A549 (cell line): ENCODE data around the gene MSANTD1. TPM values are rescaled to one million over a fixed set of nuclear protein-coding genes. Genes with fewer than 3 reads are reported as not detected.

Source experiments
- ATAC-seq, 2 experiments: fragments of 200-7000 bp in 1 of 2; fragments of >200 bp in 1 of 2; cut with Nextera tagmentation in 1 of 2; cut with Tn5 transposase in 1 of 2; 3 replicates each; pipeline versions ENCODE4 v1.8.0 to v1.9.1; 2018 to 2020; ENCODE audit warnings: mild to moderate bottlenecking in 1 of 2, moderate library complexity in 1 of 2
- CTCF ChIA-PET: fragments of 300-600 bp; sonication (Branson Sonifier 250); formaldehyde crosslinking; extraction: SDS; loops from one replicate; lab custom pipeline; 2021; ENCODE audit warnings: antibody characterized with exemption, inconsistent platforms; lab: Yijun Ruan, JAX
- POLR2A ChIA-PET: fragments of 350-600 bp; formaldehyde crosslinking; extraction: SDS; loops from one replicate; lab custom pipeline; 2021; ENCODE audit warnings: antibody characterized with exemption, inconsistent platforms; lab: Yijun Ruan, JAX
- DNase-seq, 2 experiments: peaks; one replicate each; pipeline versions ENCODE4 v3.0.0 to v3.0.0-alpha.2; 2011 to 2016; ENCODE audit warnings: low read depth in 1 of 2, low spot score in 1 of 2
- FAIRE-seq: peaks from 2 replicates; lab custom pipeline; 2011; peaks lifted over from hg19 to GRCh38; lab: Jason Lieb, UNC
- H3K27ac ChIP-seq, 2 experiments: fragments of >200 bp; sonication (Bioruptor Twin); formaldehyde crosslinking; 3 replicates each; pipeline ENCODE4 v1.5.1; 2016 to 2017
- H3K4me1 ChIP-seq: fragments of >200 bp; sonication (Bioruptor Twin); formaldehyde crosslinking; 3 replicates; pipeline ENCODE4 v1.6.1; 2016
- H3K4me2 ChIP-seq: fragments of >200 bp; sonication (Bioruptor Twin); formaldehyde crosslinking; 3 replicates; pipeline ENCODE4 v1.6.1; 2016
- H3K4me3 ChIP-seq: fragments of >200 bp; sonication (Bioruptor Twin); formaldehyde crosslinking; 3 replicates; pipeline ENCODE4 v1.5.1; 2016
- H3K9me3 ChIP-seq: fragments of >200 bp; sonication (Bioruptor Twin); formaldehyde crosslinking; 3 replicates; pipeline ENCODE4 v1.6.1; 2016
- BHLHE40 ChIP-seq: IDR thresholded peaks from 2 replicates; pipeline ENCODE4 v1.6.1; 2012; ENCODE audit warnings: low read depth, low read length, inconsistent platforms
- CBX8 ChIP-seq: fragments of 200-600 bp; sonication (generic); IDR thresholded peaks from 2 replicates; pipeline ENCODE4 v1.6.1; 2016
- CHD2 ChIP-seq: fragments of 150-350 bp; IDR thresholded peaks from 2 replicates; pipeline ENCODE4 v1.6.1; 2014; ENCODE audit warnings: low read length; ENCODE audit not compliant: partially characterized antibody
- CHD4 ChIP-seq: fragments of 200-600 bp; sonication (generic); IDR thresholded peaks from 2 replicates; pipeline ENCODE4 v1.6.1; 2016; ENCODE audit warnings: antibody characterized with exemption, mild to moderate bottlenecking, borderline replicate concordance
- EHMT2 ChIP-seq: fragments of 200-600 bp; sonication (generic); IDR thresholded peaks from 2 replicates; pipeline ENCODE4 v1.6.1; 2016; ENCODE audit warnings: antibody characterized with exemption, low read depth, mild to moderate bottlenecking, moderate library complexity
- ELK1 ChIP-seq: fragments of 150-350 bp; IDR thresholded peaks from 2 replicates; pipeline ENCODE4 v1.6.1; 2014; ENCODE audit warnings: low read depth, mild to moderate bottlenecking, low read length
- EP300 ChIP-seq, 2 experiments: fragments of >200 bp; sonication (Bioruptor Twin); formaldehyde crosslinking; IDR thresholded peaks; 2 replicates in 1 of 2; 3 replicates in 1 of 2; pipeline ENCODE4 v1.6.1; 2016 to 2017
- ESRRA ChIP-seq: fragments of 150-350 bp; IDR thresholded peaks from 2 replicates; pipeline ENCODE4 v1.6.1; 2014; ENCODE audit warnings: mild to moderate bottlenecking, low read length, borderline replicate concordance
- FOSL2 ChIP-seq, 2 experiments: fragments of 450-650 bp in 1 of 2; fragments of >200 bp in 1 of 2; sonication (Bioruptor Twin) in 1 of 2; formaldehyde crosslinking; IDR thresholded peaks; 2 replicates each; pipeline versions ENCODE4 v1.5.0 to v1.6.1; 2016 to 2020; ENCODE audit warnings: mild to moderate bottlenecking in 1 of 2, moderate library complexity in 1 of 2
- FOXS1 ChIP-seq: fragments of 250-450 bp; sonication (Bioruptor Pico); IDR thresholded peaks from 2 replicates; pipeline ENCODE4 v1.5.0; 2020; ENCODE audit warnings: mild to moderate bottlenecking, moderate library complexity
- GATA3 ChIP-seq: IDR thresholded peaks from 2 replicates; pipeline ENCODE4 v1.6.1; 2012; ENCODE audit warnings: borderline replicate concordance
- HES2 ChIP-seq: fragments of >200 bp; sonication (Bioruptor Twin); formaldehyde crosslinking; IDR thresholded peaks from 2 replicates; pipeline ENCODE4 v1.6.1; 2016
- HEYL ChIP-seq: fragments of 250-450 bp; sonication (Bioruptor Pico); IDR thresholded peaks from 2 replicates; pipeline ENCODE4 v1.8.0; 2021; ENCODE audit warnings: mild to moderate bottlenecking, moderate library complexity
- HOXB5 ChIP-seq: fragments of 250-450 bp; sonication (Bioruptor Pico); IDR thresholded peaks from 2 replicates; pipeline ENCODE4 v1.5.0; 2020; ENCODE audit warnings: mild to moderate bottlenecking, moderate library complexity
- JUNB ChIP-seq: fragments of >200 bp; sonication (Bioruptor Twin); formaldehyde crosslinking; IDR thresholded peaks from 2 replicates; pipeline ENCODE4 v1.6.1; 2016
- KDM1A ChIP-seq: fragments of 200-600 bp; sonication (generic); IDR thresholded peaks from 2 replicates; pipeline ENCODE4 v1.6.1; 2016; ENCODE audit warnings: low read depth, mild to moderate bottlenecking
- KDM5A ChIP-seq: fragments of 200-600 bp; sonication (generic); IDR thresholded peaks from 2 replicates; pipeline ENCODE4 v1.6.1; 2016; ENCODE audit warnings: antibody characterized with exemption, mild to moderate bottlenecking
- MAZ ChIP-seq: fragments of 150-350 bp; IDR thresholded peaks from 2 replicates; pipeline ENCODE4 v1.6.1; 2014; ENCODE audit warnings: antibody characterized with exemption, low read depth, low read length, borderline replicate concordance
- NPAS2 ChIP-seq: fragments of 250-450 bp; sonication (Bioruptor Pico); IDR thresholded peaks from 2 replicates; pipeline ENCODE4 v1.8.0; 2022; ENCODE audit warnings: mild to moderate bottlenecking, moderate library complexity, borderline replicate concordance
- PBX3 ChIP-seq: IDR thresholded peaks from 2 replicates; pipeline ENCODE4 v1.6.1; 2012
- PHF8 ChIP-seq: fragments of 200-600 bp; sonication (generic); IDR thresholded peaks from 2 replicates; pipeline ENCODE4 v1.6.1; 2016; ENCODE audit warnings: low read depth, mild to moderate bottlenecking, antibody characterized with exemption, moderate library complexity, borderline replicate concordance
- RARB ChIP-seq: fragments of 250-450 bp; sonication (Bioruptor Pico); IDR thresholded peaks from 2 replicates; pipeline ENCODE4 v1.8.0; 2021; ENCODE audit warnings: mild to moderate bottlenecking, moderate library complexity
- RCOR1 ChIP-seq: fragments of 150-350 bp; IDR thresholded peaks from 2 replicates; pipeline ENCODE4 v1.6.1; 2014; ENCODE audit warnings: antibody characterized with exemption, low read length, low read depth
- RFX5 ChIP-seq: fragments of 450-650 bp; IDR thresholded peaks from 2 replicates; pipeline ENCODE4 v1.7.1; 2014; ENCODE audit warnings: antibody characterized with exemption, mild to moderate bottlenecking, moderate library complexity
- RNF2 ChIP-seq: fragments of 200-600 bp; sonication (generic); IDR thresholded peaks from 2 replicates; pipeline ENCODE4 v1.6.1; 2016; ENCODE audit warnings: low read depth, mild to moderate bottlenecking, antibody characterized with exemption, moderate library complexity, borderline replicate concordance
- SMC3 ChIP-seq: fragments of >200 bp; sonication (Bioruptor Twin); formaldehyde crosslinking; IDR thresholded peaks from 3 replicates; pipeline ENCODE4 v1.6.1; 2018; ENCODE audit warnings: inconsistent platforms
- SREBF2 ChIP-seq: fragments of 450-650 bp; IDR thresholded peaks from 2 replicates; pipeline ENCODE4 v1.6.1; 2014; ENCODE audit warnings: mild to moderate bottlenecking, moderate library complexity
- TP53 ChIP-seq: fragments of 250-450 bp; sonication (Bioruptor Pico); IDR thresholded peaks from 2 replicates; pipeline ENCODE4 v1.5.0; 2021; ENCODE audit warnings: mild to moderate bottlenecking, moderate library complexity
- WGBS: methylation state at CpG from one replicate; pipeline ENCODE4 v1.1.6; 2017; ENCODE audit errors: missing lambda C conversion rate; 5-methylcytosine and 5-hydroxymethylcytosine counted together
- polyA plus RNA-seq, 4 experiments: library from polyadenylated mRNA; depleted of rRNA in 3 of 4; stranded (reverse); fragments of >200 nt; fragmentation: RNase III in 1 of 4; extraction: RNeasy Plus Mini Kit Qiagen cat#74134 plus additional on column Dnase treatment in 1 of 4; gene quantifications; 2 replicates in 3 of 4; 3 replicates in 1 of 4; pipeline ENCODE4 v1.2.3, GENCODE V29; 2011 to 2017

Gene MSANTD1
- polyA plus RNA-seq, 2 of the 4 experiments (the other 2 are of a cell fraction): 0.08 to 0.12 TPM

- Histone ChIP-seq H3K4me3 (no peak overlapping the region), H3K27ac (no peak overlapping the region), H3K4me2 (no peak overlapping the region), H3K4me1 (no peaks in the 10 kb centered on the region), H3K9me3 (no peaks in the 10 kb centered on the region)
- DNase-seq: no peak
- ATAC-seq: no peak
- no peak for TF ChIP-seq GATA3
- TF ChIP-seq BHLHE40: no peak
- TF ChIP-seq SMC3: no peak
- TF ChIP-seq CBX8: no peak
- TF ChIP-seq CHD4: no peak
- TF ChIP-seq ESRRA: no peak
- no peak for TF ChIP-seq RARB (CRISPR knock-in tag)
- no peak for TF ChIP-seq FOSL2 (IDR thresholded peaks at IDR 0.05)
- no peak for TF ChIP-seq FOSL2 (CRISPR knock-in tag; IDR thresholded peaks at IDR 0.05)
- no peak for TF ChIP-seq MAZ
- no peak for TF ChIP-seq RFX5
- no peak for TF ChIP-seq RNF2
- TF ChIP-seq TP53 (CRISPR knock-in tag): no peak
- TF ChIP-seq HOXB5 (CRISPR knock-in tag): no peak
- no peak for TF ChIP-seq HEYL (CRISPR knock-in tag)
- no peak for TF ChIP-seq PHF8
- TF ChIP-seq HES2: no peak
- no peak for TF ChIP-seq JUNB
- ChIA-PET CTCF (no interaction called here), POLR2A (no interaction called here)
- 96% methylated on average over 5 of the region's 6 CpGs for WGBS
- no peak for FAIRE-seq
Measured at GRCh38 chr4:3210467-3210866, 38.5 kb upstream of the MSANTD1 start.

GRCh38 chr4:3211866-3212265 lies 37.1 kb upstream of the MSANTD1 start:
- no peak overlapping the region for H3K4me2 ChIP-seq
- ChIA-PET POLR2A (no interaction called here), CTCF (interaction anchor here (0.9 kb wide), 1 partner anchor 269 kb away, joined by 3 read pairs; no protein-coding TSS in a partner anchor)
- DNase-seq: no peak
- no peaks in the 10 kb centered on the region for H3K4me1 ChIP-seq
- H3K9me3 ChIP-seq: no peaks in the 10 kb centered on the region
- H3K27ac ChIP-seq: no peak overlapping the region
- ATAC-seq: no peak
- no peak for TF ChIP-seq CHD2
- TF ChIP-seq RARB (CRISPR knock-in tag): no peak
- TF ChIP-seq PBX3: no peak
- no peak for TF ChIP-seq JUNB
- no peak for TF ChIP-seq ESRRA
- TF ChIP-seq RFX5: no peak
- no peak for TF ChIP-seq FOXS1 (CRISPR knock-in tag)
- no peak for TF ChIP-seq EHMT2
- TF ChIP-seq NPAS2 (CRISPR knock-in tag): no peak
- TF ChIP-seq KDM5A: no peak
- H3K4me3 ChIP-seq: no peak overlapping the region
- no peak for FAIRE-seq
- 92% methylated on average over 8 of the region's 8 CpGs for WGBS

- 92% methylated on average over 12 of the region's 12 CpGs for WGBS
- ChIA-PET CTCF (interaction anchor here (0.9 kb wide), 1 partner anchor 268 kb away, joined by 3 read pairs; no protein-coding TSS in a partner anchor), POLR2A (no interaction called here)
- no peak overlapping the region for H3K4me2 ChIP-seq
- no peak overlapping the region for H3K27ac ChIP-seq
- FAIRE-seq (no peak), DNase-seq (no peak), ATAC-seq (no peak)
- H3K9me3 ChIP-seq: no peaks in the 10 kb centered on the region
- no peaks in the 10 kb centered on the region for H3K4me1 ChIP-seq
- no peak overlapping the region for H3K4me3 ChIP-seq
- TF ChIP-seq FOXS1 (CRISPR knock-in tag) (no peak), KDM1A (no peak), PBX3 (no peak), SREBF2 (no peak), RFX5 (no peak), EP300 (IDR thresholded peaks at IDR 0.05) (no peak), RCOR1 (no peak), HES2 (no peak), ELK1 (no peak)
Measured at GRCh38 chr4:3212391-3213105, 36.4 kb upstream of the MSANTD1 start.
